KMS-11 (cell line): ENCODE data around the gene OSCP1.

Source experiments
- H2AFZ ChIP-seq: fragments of 200-600 bp; sonication (generic); 2 replicates; pipeline ENCODE4 v1.6.1; 2016; ENCODE audit warnings: antibody characterized with exemption, mixed run types, low read depth
- H3K27ac ChIP-seq: fragments of 200-600 bp; sonication (generic); 2 replicates; pipeline ENCODE4 v1.6.1; 2016; ENCODE audit warnings: mild to moderate bottlenecking, mixed run types
- H3K27me3 ChIP-seq: fragments of 200-600 bp; sonication (generic); 2 replicates; pipeline ENCODE4 v1.6.1; 2017; ENCODE audit warnings: mild to moderate bottlenecking, low read depth, mixed run types, moderate library complexity; ENCODE audit not compliant: insufficient read depth
- H3K36me3 ChIP-seq: fragments of 200-600 bp; sonication (generic); 2 replicates; pipeline ENCODE4 v1.6.1; 2017; ENCODE audit warnings: mild to moderate bottlenecking, mixed run types; ENCODE audit not compliant: insufficient read depth
- H3K4me1 ChIP-seq: fragments of 200-600 bp; sonication (generic); 2 replicates; pipeline ENCODE4 v1.6.1; 2016; ENCODE audit warnings: mild to moderate bottlenecking, low read depth, mixed run types; ENCODE audit not compliant: poor library complexity, severe bottlenecking
- H3K4me2 ChIP-seq: fragments of 200-600 bp; sonication (generic); 2 replicates; pipeline ENCODE4 v1.7.0; 2016; ENCODE audit warnings: mild to moderate bottlenecking, mixed run types
- H3K4me3 ChIP-seq: fragments of 200-600 bp; sonication (generic); IDR thresholded peaks from 2 replicates; pipeline ENCODE4 v1.6.1; 2017; ENCODE audit warnings: low read depth, low read length, mixed read lengths; ENCODE audit not compliant: insufficient read depth
- H3K79me2 ChIP-seq: fragments of 200-600 bp; sonication (generic); 2 replicates; pipeline ENCODE4 v1.6.1; 2016; ENCODE audit warnings: low read depth, mixed run types; ENCODE audit not compliant: insufficient read depth
- H3K9ac ChIP-seq: fragments of 200-600 bp; sonication (generic); 2 replicates; pipeline ENCODE4 v1.6.1; 2016; ENCODE audit warnings: mild to moderate bottlenecking, mixed run types
- H4K20me1 ChIP-seq: fragments of 200-600 bp; sonication (generic); 2 replicates; pipeline ENCODE4 v1.6.1; 2016; ENCODE audit warnings: mild to moderate bottlenecking, mixed run types; ENCODE audit not compliant: insufficient read depth
- CTCF ChIP-seq: fragments of 200-600 bp; sonication (generic); conservative IDR thresholded peaks from 2 replicates; pipeline ENCODE4 v1.6.1; 2017; ENCODE audit warnings: low read depth, mild to moderate bottlenecking, antibody characterized with exemption, low read length, moderate library complexity, mixed read lengths

The OSCP1 gene

GRCh38 chr1:36447450-36447849 is 2.8 kb downstream of the OSCP1 start:
- H3K9ac ChIP-seq = no peak overlapping the region
- peaks cover 3% of the 10 kb centered on the region for H3K4me1 ChIP-seq
- no peak overlapping the region for H3K4me2 ChIP-seq
- no peak for TF ChIP-seq CTCF
- H3K27me3 ChIP-seq = no peaks in the 10 kb centered on the region
- no peak overlapping the region for H3K4me3 ChIP-seq
- no peak overlapping the region for H2AFZ ChIP-seq
- H3K36me3 ChIP-seq = no peaks in the 10 kb centered on the region
- H4K20me1 ChIP-seq = no peaks in the 10 kb centered on the region
- H3K79me2 ChIP-seq = no peaks in the 10 kb centered on the region
- no peak overlapping the region for H3K27ac ChIP-seq

DNA sequence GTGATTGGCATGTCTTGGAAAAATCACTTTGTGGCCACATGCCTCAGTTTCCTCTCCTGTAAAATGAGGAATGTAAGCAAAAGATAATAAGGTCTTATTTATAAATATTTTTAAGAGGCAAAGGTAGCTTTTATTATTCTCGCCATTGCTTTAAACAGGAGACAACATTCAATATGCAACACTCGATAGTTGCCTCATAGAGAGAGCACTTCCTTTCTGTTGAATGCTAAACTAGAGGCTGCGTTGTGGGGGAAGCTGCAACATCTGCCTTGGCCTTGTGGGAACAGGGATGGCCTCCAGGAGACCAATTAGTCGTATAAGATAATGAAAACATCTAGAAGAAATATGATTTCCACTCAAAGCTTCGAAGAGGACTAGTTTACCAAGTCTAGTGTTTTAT is 3.5 kb downstream of the OSCP1 start:
- no peak overlapping the region for H3K4me2 ChIP-seq
- no peak for TF ChIP-seq CTCF
- no peaks in the 10 kb centered on the region for H3K27me3 ChIP-seq
- no peak overlapping the region for H3K27ac ChIP-seq
- H2AFZ ChIP-seq = no peak overlapping the region
- H4K20me1 ChIP-seq = no peaks in the 10 kb centered on the region
- H3K79me2 ChIP-seq = no peaks in the 10 kb centered on the region
- H3K36me3 ChIP-seq = no peaks in the 10 kb centered on the region
- no peak overlapping the region for H3K4me3 ChIP-seq
- no peak overlapping the region for H3K9ac ChIP-seq
- peaks cover 3% of the 10 kb centered on the region for H3K4me1 ChIP-seq

GRCh38 chr1:36446271-36446670 is 4.0 kb downstream of the OSCP1 start:
- no peak overlapping the region for H3K27ac ChIP-seq
- H3K27me3 ChIP-seq = no peaks in the 10 kb centered on the region
- H3K4me1 ChIP-seq = peaks cover 3% of the 10 kb centered on the region
- no peak overlapping the region for H3K4me2 ChIP-seq
- H3K36me3 ChIP-seq = no peaks in the 10 kb centered on the region
- H3K4me3 ChIP-seq = no peak overlapping the region
- no peaks in the 10 kb centered on the region for H3K79me2 ChIP-seq
- no peak overlapping the region for H3K9ac ChIP-seq
- no peak for TF ChIP-seq CTCF
- no peaks in the 10 kb centered on the region for H4K20me1 ChIP-seq
- H2AFZ ChIP-seq = no peak overlapping the region

- no peak overlapping the region for H3K4me3 ChIP-seq
- H3K4me2 ChIP-seq = no peak overlapping the region
- no peaks in the 10 kb centered on the region for H3K4me1 ChIP-seq
- H3K79me2 ChIP-seq = no peaks in the 10 kb centered on the region
- no peaks in the 10 kb centered on the region for H4K20me1 ChIP-seq
- no peak for TF ChIP-seq CTCF
- no peak overlapping the region for H3K9ac ChIP-seq
- no peak overlapping the region for H2AFZ ChIP-seq
- H3K36me3 ChIP-seq = no peaks in the 10 kb centered on the region
- no peak overlapping the region for H3K27ac ChIP-seq
- H3K27me3 ChIP-seq = no peaks in the 10 kb centered on the region
Measured at GRCh38 chr1:36443297-36443696, 7.0 kb downstream of the OSCP1 start.

- Histone ChIP-seq H4K20me1 (no peaks in the 10 kb centered on the region), H3K4me3 (no peak overlapping the region), H3K27ac (no peak overlapping the region), H3K27me3 (no peaks in the 10 kb centered on the region), H3K4me1 (peaks cover 1% of the 10 kb centered on the region), H2AFZ (no peak overlapping the region), H3K79me2 (no peaks in the 10 kb centered on the region), H3K9ac (no peak overlapping the region), H3K36me3 (no peaks in the 10 kb centered on the region), H3K4me2 (no peak overlapping the region)
- TF ChIP-seq CTCF = no peak
Measured at GRCh38 chr1:36442337-36442736, 7.9 kb downstream of the OSCP1 start.
